HEK293 (cell line): Measurements from ENCODE around the gene TEX53.

Experiments
- CTCF ChIP-seq: fragments of 450-650 bp; formaldehyde crosslinking; IDR thresholded peaks from 2 replicates; pipeline ENCODE4 v1.5.1; 2016; ENCODE audit warnings: missing biosample characterization, missing genetic modification characterization
- KLF16 ChIP-seq: fragments of 450-650 bp; formaldehyde crosslinking; IDR thresholded peaks from 2 replicates; pipeline ENCODE4 v1.5.1; 2017; ENCODE audit warnings: missing biosample characterization, missing genetic modification characterization
- PRDM4 ChIP-seq: fragments of 450-650 bp; formaldehyde crosslinking; IDR thresholded peaks from 2 replicates; pipeline ENCODE4 v1.5.1; 2017; ENCODE audit warnings: missing biosample characterization, missing genetic modification characterization
- ZNF239 ChIP-seq: fragments of 450-650 bp; formaldehyde crosslinking; IDR thresholded peaks from 2 replicates; pipeline ENCODE4 v1.5.1; 2016; ENCODE audit warnings: missing biosample characterization, missing genetic modification characterization
- ZNF416 ChIP-seq: fragments of 450-650 bp; formaldehyde crosslinking; IDR thresholded peaks from 2 replicates; pipeline ENCODE4 v1.5.1; 2016; ENCODE audit warnings: missing biosample characterization, missing genetic modification characterization
- ZNF549 ChIP-seq: fragments of 450-650 bp; IDR thresholded peaks from 2 replicates; pipeline ENCODE4 v1.5.1; 2018; ENCODE audit warnings: missing biosample characterization, missing genetic modification characterization, mild to moderate bottlenecking, inconsistent platforms, moderate library complexity
- ZNF792 ChIP-seq: fragments of 450-650 bp; formaldehyde crosslinking; IDR thresholded peaks from 2 replicates; pipeline ENCODE4 v1.5.1; 2016; ENCODE audit warnings: missing biosample characterization, missing genetic modification characterization

- TF ChIP-seq KLF16 = no peak
- no peak for TF ChIP-seq CTCF (tag by site-specific recombination)
- no peak for TF ChIP-seq ZNF549
- no peak for TF ChIP-seq ZNF792 (tag by site-specific recombination)
- no peak for TF ChIP-seq ZNF416 (tag by site-specific recombination)
- no peak for TF ChIP-seq PRDM4
- TF ChIP-seq ZNF239 (tag by site-specific recombination) = no peak
These were observed 21.2 kb upstream of the TEX53 start for GRCh38 chr9:114678795-114679194.
